SK-N-SH (cell line): ENCODE data around the gene SPTBN1. TPM values are rescaled to one million over a fixed set of nuclear protein-coding genes. Genes with fewer than 3 reads are reported as not detected.

Source experiments
- CTCF ChIA-PET: fragments of 300-600, 350-600 bp; formaldehyde crosslinking; extraction: SDS; loops from one replicate; lab custom pipeline; 2021; lab: Yijun Ruan, JAX
- POLR2A ChIA-PET: fragments of 350-600 bp; sonication (Branson Sonifier 250); formaldehyde crosslinking; extraction: SDS; loops from one replicate; lab custom pipeline; 2020; ENCODE audit warnings: antibody characterized with exemption, inconsistent platforms; lab: Yijun Ruan, JAX
- DNase-seq: peaks from one replicate; pipeline ENCODE4 v3.0.0; 2012
- H2AFZ ChIP-seq: fragments of 200-600 bp; sonication (generic); 2 replicates; pipeline ENCODE4 v1.8.1; 2016; ENCODE audit warnings: antibody characterized with exemption, mild to moderate bottlenecking, low read depth
- H3F3A ChIP-seq: fragments of 200-600 bp; sonication (generic); replicated peaks from 2 replicates; pipeline ENCODE3; 2016; ENCODE audit warnings: antibody characterized with exemption, mild to moderate bottlenecking; ENCODE audit not compliant: insufficient read depth
- H3K27ac ChIP-seq, 2 experiments: fragments of 200-500 bp in 1 of 2; fragments of 200-600 bp in 1 of 2; sonication (Bioruptor generic) in 1 of 2; sonication (generic), shearing (Covaris generic) in 1 of 2; 2 replicates each; pipeline versions ENCODE4 v1.5.1 to v1.6.1; 2014 to 2016; ENCODE audit warnings: low read depth in 2 of 2, inconsistent platforms in 1 of 2, low read length in 1 of 2, mild to moderate bottlenecking in 1 of 2, mixed read lengths in 1 of 2
- H3K27me3 ChIP-seq: fragments of 200-600 bp; sonication (generic), shearing (Covaris generic); 2 replicates; pipeline ENCODE4 v1.6.1; 2016; ENCODE audit warnings: mixed run types; ENCODE audit not compliant: insufficient read depth
- H3K36me3 ChIP-seq, 2 experiments: fragments of 200-500 bp in 1 of 2; fragments of 200-600 bp in 1 of 2; sonication (Bioruptor generic) in 1 of 2; sonication (generic) in 1 of 2; replicated peaks in 1 of 2; 2 replicates each; pipeline versions ENCODE3 to v1.5.1; 2014 to 2016; ENCODE audit warnings: low read length in 1 of 2, mild to moderate bottlenecking in 1 of 2; ENCODE audit not compliant: insufficient read depth in 2 of 2, control insufficient read depth in 1 of 2
- H3K4me1 ChIP-seq, 2 experiments: fragments of 200-500 bp in 1 of 2; fragments of 200-600 bp in 1 of 2; sonication (Bioruptor generic) in 1 of 2; sonication (generic), shearing (Covaris generic) in 1 of 2; 2 replicates each; pipeline versions ENCODE4 v1.5.1 to v1.6.1; 2014 to 2016; ENCODE audit warnings: low read depth in 1 of 2, low read length in 1 of 2, mixed run types in 1 of 2; ENCODE audit not compliant: insufficient read depth in 2 of 2, control insufficient read depth in 1 of 2
- H3K4me2 ChIP-seq: fragments of 200-600 bp; sonication (generic), shearing (Covaris generic); 2 replicates; pipeline ENCODE4 v1.6.1; 2017; ENCODE audit warnings: mixed run types
- H3K4me3 ChIP-seq, 2 experiments: fragments of 200-500 bp in 1 of 2; fragments of 200-600 bp in 1 of 2; sonication (Bioruptor generic) in 1 of 2; sonication (generic), shearing (Covaris generic) in 1 of 2; 2 replicates each; pipeline versions ENCODE4 v1.5.1 to v1.8.1; 2014 to 2016; ENCODE audit warnings: low read depth in 2 of 2, inconsistent platforms in 1 of 2, low read length in 1 of 2, mild to moderate bottlenecking in 1 of 2, mixed read lengths in 1 of 2, moderate library complexity in 1 of 2
- H3K79me2 ChIP-seq: fragments of 200-600 bp; sonication (generic); 2 replicates; pipeline ENCODE4 v1.8.1; 2017; ENCODE audit warnings: mild to moderate bottlenecking; ENCODE audit not compliant: insufficient read depth
- H3K9ac ChIP-seq: fragments of 200-600 bp; sonication (generic); 2 replicates; pipeline ENCODE4 v1.6.1; 2017; ENCODE audit warnings: mixed run types
- H3K9me2 ChIP-seq: fragments of 200-600 bp; sonication (generic); 2 replicates; pipeline ENCODE4 v1.6.1; 2017; ENCODE audit warnings: mixed run types
- H3K9me3 ChIP-seq: fragments of 200-600 bp; sonication (generic); 2 replicates; pipeline ENCODE4 v1.6.1; 2017; ENCODE audit warnings: mixed run types, mild to moderate bottlenecking, moderate library complexity
- H4K20me1 ChIP-seq: fragments of 200-600 bp; sonication (generic); 2 replicates; pipeline ENCODE4 v1.6.1; 2017; ENCODE audit warnings: mild to moderate bottlenecking, mixed run types; ENCODE audit not compliant: insufficient read depth
- CHD2 ChIP-seq: fragments of 150-350 bp; IDR thresholded peaks from 2 replicates; pipeline ENCODE4 v1.6.1; 2018; ENCODE audit warnings: low read length; ENCODE audit not compliant: partially characterized antibody
- EZH2phosphoT487 ChIP-seq: fragments of 200-600 bp; sonication (generic); IDR thresholded peaks from 2 replicates; pipeline ENCODE4 v1.6.1; 2017; ENCODE audit warnings: low read depth, mixed run types, mild to moderate bottlenecking, antibody characterized with exemption, moderate library complexity, borderline replicate concordance
- FOXJ3 ChIP-seq: sonication (generic); formaldehyde crosslinking; IDR thresholded peaks from 2 replicates; pipeline ENCODE4 v1.5.1; 2020; ENCODE audit warnings: mild to moderate bottlenecking, missing genetic modification reagents
- FOXM1 ChIP-seq: IDR thresholded peaks from 2 replicates; pipeline ENCODE4 v1.4.0; 2012; ENCODE audit warnings: low read depth, mild to moderate bottlenecking
- IRF3 ChIP-seq: fragments of 150-350 bp; IDR thresholded peaks from 2 replicates; pipeline ENCODE4 v1.6.1; 2016; ENCODE audit warnings: mild to moderate bottlenecking, low read depth, low read length
- MAX ChIP-seq: IDR thresholded peaks from 2 replicates; pipeline ENCODE4 v1.4.0; 2012; ENCODE audit warnings: low read depth
- MEF2A ChIP-seq: IDR thresholded peaks from 2 replicates; pipeline ENCODE4 v1.4.0; 2012; ENCODE audit warnings: low read depth, borderline replicate concordance
- NRF1 ChIP-seq: IDR thresholded peaks from 2 replicates; pipeline ENCODE4 v1.6.1; 2012; ENCODE audit warnings: low read depth, mild to moderate bottlenecking, low read length
- RAD21 ChIP-seq: IDR thresholded peaks from 2 replicates; pipeline ENCODE4 v1.6.1; 2012; ENCODE audit warnings: mild to moderate bottlenecking, low read length
- RXRA ChIP-seq: IDR thresholded peaks from 2 replicates; pipeline ENCODE4 v1.4.0; 2012; ENCODE audit warnings: low read depth, mild to moderate bottlenecking, borderline replicate concordance
- SIN3A ChIP-seq: IDR thresholded peaks from 2 replicates; pipeline ENCODE4 v1.6.1; 2012; ENCODE audit warnings: low read depth, mild to moderate bottlenecking, low read length, moderate library complexity, borderline replicate concordance
- SMC3 ChIP-seq: IDR thresholded peaks from 2 replicates; pipeline ENCODE4 v1.6.1; 2012; ENCODE audit warnings: low read depth, low read length, improper control_type of control experiment
- TCF12 ChIP-seq: IDR thresholded peaks from 2 replicates; pipeline ENCODE4 v1.4.0; 2012
- YY1 ChIP-seq: IDR thresholded peaks from 2 replicates; pipeline ENCODE4 v1.4.0; 2012; ENCODE audit warnings: low read depth, mild to moderate bottlenecking
- WGBS: methylation state at CpG from one replicate; pipeline ENCODE4 v1.1.6; 2017; ENCODE audit warnings: low lambda C conversion rate; 5-methylcytosine and 5-hydroxymethylcytosine counted together
- polyA plus RNA-seq, 3 experiments: library from polyadenylated mRNA; depleted of rRNA; stranded (reverse); fragments of >200 nt; gene quantifications; 2 replicates each; pipeline ENCODE4 v1.2.3, GENCODE V29; 2012
- TF ChIP-seq, protein P1 (sequence below): fragments of 200-600 bp; sonication (generic); IDR thresholded peaks from 2 replicates; pipeline ENCODE4 v1.6.1; 2017; ENCODE audit warnings: antibody characterized with exemption, mild to moderate bottlenecking, moderate library complexity
- TF ChIP-seq, protein P2 (sequence below): IDR thresholded peaks from 2 replicates; pipeline ENCODE4; 2012

Gene SPTBN1
- polyA plus RNA-seq, 1 of the 3 experiments (the other 2 are of a cell fraction), result 29.1 TPM

GRCh38 chr2:54536720-54537119 is 80.6 kb downstream of the SPTBN1 start:
- H3K4me3 ChIP-seq, result no peak overlapping the region
- TF ChIP-seq RAD21, result no peak
- no peak for TF ChIP-seq FOXJ3
- no peak for TF ChIP-seq FOXM1
- TF ChIP-seq YY1, result no peak
- no peak for TF ChIP-seq TCF12
- TF ChIP-seq, protein P1, sequence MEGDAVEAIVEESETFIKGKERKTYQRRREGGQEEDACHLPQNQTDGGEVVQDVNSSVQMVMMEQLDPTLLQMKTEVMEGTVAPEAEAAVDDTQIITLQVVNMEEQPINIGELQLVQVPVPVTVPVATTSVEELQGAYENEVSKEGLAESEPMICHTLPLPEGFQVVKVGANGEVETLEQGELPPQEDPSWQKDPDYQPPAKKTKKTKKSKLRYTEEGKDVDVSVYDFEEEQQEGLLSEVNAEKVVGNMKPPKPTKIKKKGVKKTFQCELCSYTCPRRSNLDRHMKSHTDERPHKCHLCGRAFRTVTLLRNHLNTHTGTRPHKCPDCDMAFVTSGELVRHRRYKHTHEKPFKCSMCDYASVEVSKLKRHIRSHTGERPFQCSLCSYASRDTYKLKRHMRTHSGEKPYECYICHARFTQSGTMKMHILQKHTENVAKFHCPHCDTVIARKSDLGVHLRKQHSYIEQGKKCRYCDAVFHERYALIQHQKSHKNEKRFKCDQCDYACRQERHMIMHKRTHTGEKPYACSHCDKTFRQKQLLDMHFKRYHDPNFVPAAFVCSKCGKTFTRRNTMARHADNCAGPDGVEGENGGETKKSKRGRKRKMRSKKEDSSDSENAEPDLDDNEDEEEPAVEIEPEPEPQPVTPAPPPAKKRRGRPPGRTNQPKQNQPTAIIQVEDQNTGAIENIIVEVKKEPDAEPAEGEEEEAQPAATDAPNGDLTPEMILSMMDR, result no peak
- no peak for TF ChIP-seq CHD2
- TF ChIP-seq RXRA, result no peak
- TF ChIP-seq MEF2A, result no peak
- TF ChIP-seq EZH2phosphoT487, result no peak
- TF ChIP-seq, protein P2, sequence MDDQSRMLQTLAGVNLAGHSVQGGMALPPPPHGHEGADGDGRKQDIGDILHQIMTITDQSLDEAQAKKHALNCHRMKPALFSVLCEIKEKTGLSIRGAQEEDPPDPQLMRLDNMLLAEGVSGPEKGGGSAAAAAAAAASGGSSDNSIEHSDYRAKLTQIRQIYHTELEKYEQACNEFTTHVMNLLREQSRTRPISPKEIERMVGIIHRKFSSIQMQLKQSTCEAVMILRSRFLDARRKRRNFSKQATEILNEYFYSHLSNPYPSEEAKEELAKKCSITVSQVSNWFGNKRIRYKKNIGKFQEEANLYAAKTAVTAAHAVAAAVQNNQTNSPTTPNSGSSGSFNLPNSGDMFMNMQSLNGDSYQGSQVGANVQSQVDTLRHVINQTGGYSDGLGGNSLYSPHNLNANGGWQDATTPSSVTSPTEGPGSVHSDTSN, result no peak
- no peak for TF ChIP-seq NRF1
- no peak for TF ChIP-seq MAX
- no peak for TF ChIP-seq IRF3
- TF ChIP-seq SMC3, result no peak
- no peak for TF ChIP-seq SIN3A
- H3K9me3 ChIP-seq, result no peaks in the 10 kb centered on the region
- H3F3A ChIP-seq, result peaks cover 12% of the 10 kb centered on the region
- peaks cover 8 to 11% of the 10 kb centered on the region in 2 experiments; a peak in 3 of 4 replicates for H3K4me1 ChIP-seq
- H3K36me3 ChIP-seq, result peaks cover 5 to 15% of the 10 kb centered on the region in 2 experiments
- DNase-seq, result no peak
- peaks cover 4% of the 10 kb centered on the region; the same call in 1 of the 2 replicates for H4K20me1 ChIP-seq
- H3K79me2 ChIP-seq, result peaks cover 63% of the 10 kb centered on the region
- H3K27ac ChIP-seq, result no peak overlapping the region
- POLR2A ChIA-PET, result no interaction called here
- H3K9ac ChIP-seq, result no peak overlapping the region
- no peak overlapping the region for H3K4me2 ChIP-seq
- CTCF ChIA-PET, result interaction anchor here (0.9 to 2.0 kb wide), 6 partner anchors 12 to 168 kb away, joined by 3 to 5 read pairs (median 4); no protein-coding TSS in a partner anchor
- no peaks in the 10 kb centered on the region for H3K9me2 ChIP-seq
- no peak overlapping the region for H2AFZ ChIP-seq
- 97% methylated on average over 2 of the region's 2 CpGs for WGBS
- no peaks in the 10 kb centered on the region for H3K27me3 ChIP-seq
